Urinary bladder (tissue), 4 donors: Measurements from ENCODE around the gene PRKG1. TPM values are rescaled to one million over a fixed set of nuclear protein-coding genes. Genes with fewer than 3 reads are reported as not detected.

ENCODE experiments used
- DNase-seq: peaks from one replicate; pipeline ENCODE4 v3.0.0-alpha.2; 2015; ENCODE audit errors: extremely low spot score
- H3K27ac ChIP-seq: one replicate; pipeline ENCODE4 v1.5.1; 2013; ENCODE audit warnings: low read depth, mild to moderate bottlenecking, moderate library complexity
- H3K36me3 ChIP-seq: one replicate; pipeline ENCODE4 v1.6.1; 2013; ENCODE audit warnings: mild to moderate bottlenecking, moderate library complexity; ENCODE audit not compliant: insufficient read depth
- H3K4me1 ChIP-seq: one replicate; pipeline ENCODE4 v1.6.1; 2013; ENCODE audit warnings: mild to moderate bottlenecking, moderate library complexity; ENCODE audit not compliant: insufficient read depth
- H3K4me3 ChIP-seq: one replicate; pipeline ENCODE4 v1.5.1; 2013; ENCODE audit warnings: low read depth, low read length
- WGBS: extraction: QIAGEN DNeasy Blood & Tissue Kit; methylation state at CpG from one replicate; pipeline ENCODE4 v1.1.7; 2013; 5-methylcytosine and 5-hydroxymethylcytosine counted together
- polyA plus RNA-seq: library from polyadenylated mRNA; stranded (reverse); fragments of 200-250 nt; gene quantifications from one replicate; pipeline ENCODE4 v1.2.3, GENCODE V29; 2013
- small RNA-seq: library from RNA; depleted of rRNA; stranded (forward); fragments of <200 nt; gene quantifications from one replicate; pipeline ENCODE3, GENCODE V24; 2014
- total RNA-seq: library from RNA; depleted of rRNA; stranded (reverse); fragments of >200 nt; gene quantifications from one replicate; pipeline ENCODE4 v1.2.3, GENCODE V29; 2014
- donor health status: healthy with polysubstance abuse.
- donor health status: healthy.

PRKG1 gene
- total and polyA plus RNA-seq, 2 donors = 17.1 to 126 TPM

DNA sequence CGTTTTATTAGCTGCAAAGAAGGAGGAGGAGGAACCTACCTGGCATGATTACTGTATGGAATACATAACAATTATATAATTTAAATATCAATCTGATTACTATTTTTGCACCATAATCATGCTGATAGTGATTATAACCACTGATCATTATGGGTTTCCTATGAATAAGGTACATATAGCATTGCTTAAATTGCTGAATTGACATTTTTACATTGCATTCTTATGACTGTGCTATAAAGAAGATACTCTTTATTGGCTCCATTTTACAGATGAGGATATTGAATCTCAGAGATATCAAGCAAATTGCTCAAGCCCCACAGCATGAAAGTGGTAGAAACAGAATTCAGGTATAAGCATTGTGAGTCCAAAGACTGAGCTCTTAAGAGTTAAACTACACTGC lies 1262.9 kb downstream of the PRKG1 start:
- no peak overlapping the region for H3K27ac ChIP-seq
- WGBS = 92% methylated on average over 1 of the region's 1 CpG

DNA sequence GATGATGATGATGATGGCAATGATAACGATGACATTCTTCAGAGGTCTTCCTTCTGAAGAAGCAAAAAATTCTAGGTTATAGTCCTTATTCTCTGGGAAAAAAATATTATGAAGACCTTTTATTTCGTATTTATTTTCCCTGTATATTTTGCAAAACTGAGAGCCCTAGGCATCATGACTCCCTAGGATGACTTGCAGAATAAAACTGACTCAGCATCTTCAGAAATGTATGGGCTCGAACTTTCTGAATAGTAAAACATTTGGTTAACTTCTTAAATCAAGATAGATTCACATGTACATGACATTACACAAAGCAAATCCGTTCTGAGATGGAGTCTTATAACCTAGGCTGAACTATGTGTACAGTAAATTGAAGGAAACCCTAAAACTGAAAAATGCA lies 1269.2 kb downstream of the PRKG1 start:
- H3K27ac ChIP-seq = no peak overlapping the region
- no peak overlapping the region for H3K4me3 ChIP-seq
- H3K36me3 ChIP-seq = no peaks in the 10 kb centered on the region
- WGBS = 71% methylated on average over 4 of the region's 4 CpGs
- H3K4me1 ChIP-seq = no peaks in the 10 kb centered on the region
- DNase-seq = no peak

More for the DNA sequence above, 1262.9 kb downstream of the PRKG1 start:
- Histone ChIP-seq H3K4me1 (no peaks in the 10 kb centered on the region), H3K36me3 (no peaks in the 10 kb centered on the region), H3K4me3 (no peak overlapping the region)
- no peak for DNase-seq

DNA sequence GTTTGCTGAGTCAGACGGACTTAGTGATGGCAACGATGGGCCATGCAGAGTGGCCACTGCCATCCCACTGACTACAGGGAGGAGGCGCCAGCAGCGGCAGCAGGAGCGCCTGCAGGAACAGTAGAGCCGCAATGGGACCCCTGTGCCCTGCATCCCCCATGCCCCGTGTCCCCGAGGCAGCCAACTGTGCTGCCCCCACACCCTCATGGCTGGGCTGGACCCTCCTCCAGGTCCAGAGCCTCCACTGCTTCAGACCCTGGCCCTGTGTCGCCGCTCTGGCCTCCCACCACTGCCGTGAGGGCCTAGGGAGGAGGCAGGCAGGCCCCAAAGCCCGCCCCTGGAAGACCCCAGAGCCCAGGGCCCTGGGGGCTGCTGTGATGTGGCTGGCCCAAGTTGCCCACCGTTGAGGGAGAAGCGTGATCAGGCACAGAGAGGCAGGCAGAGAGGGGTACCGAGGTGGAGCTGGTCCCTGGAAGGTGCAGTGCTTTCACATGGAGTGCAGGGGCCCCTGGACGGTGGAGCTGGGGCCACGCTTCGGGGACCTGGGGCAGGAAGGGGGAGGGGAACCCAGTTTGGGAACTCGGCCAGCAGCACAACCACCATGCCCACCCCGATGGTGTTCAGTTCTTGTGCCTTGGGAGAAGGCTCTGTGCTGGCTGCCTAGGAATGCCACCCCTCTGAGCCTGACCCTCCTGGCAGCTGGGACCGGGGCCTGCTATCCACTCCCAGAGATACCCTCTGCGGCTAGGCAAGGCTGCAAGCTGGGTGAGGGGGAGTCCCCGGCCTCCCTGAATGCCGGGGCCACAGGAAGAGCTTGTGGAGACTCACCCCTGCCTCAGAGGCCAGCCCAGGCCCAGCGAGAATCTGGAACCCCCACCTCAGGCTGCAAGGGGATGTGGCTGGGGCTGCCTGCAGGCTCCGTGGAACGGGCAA lies 1272.4 kb downstream of the PRKG1 start:
- Histone ChIP-seq H3K27ac (no peak overlapping the region), H3K4me3 (no peak overlapping the region), H3K36me3 (no peaks in the 10 kb centered on the region), H3K4me1 (no peaks in the 10 kb centered on the region)
- WGBS = 95% methylated on average over 27 of the region's 27 CpGs
- no peak for DNase-seq

DNA sequence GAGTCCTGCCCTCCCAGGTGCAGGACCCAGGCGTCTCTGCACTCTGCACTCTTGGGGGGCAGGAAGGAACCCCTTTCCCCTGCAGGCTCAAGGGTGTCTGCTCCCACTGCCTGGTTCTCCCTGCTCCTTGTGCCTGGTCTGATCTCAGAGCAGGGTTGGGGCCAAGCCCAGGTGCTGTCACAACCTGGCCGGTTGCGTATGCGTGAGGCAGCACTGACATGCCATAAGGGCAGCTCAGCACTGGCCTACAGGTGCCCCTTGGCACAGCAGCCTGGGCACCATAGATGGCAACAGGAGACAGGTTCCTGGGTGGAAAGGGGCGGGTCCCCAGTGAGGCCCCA lies 1273.0 kb downstream of the PRKG1 start:
- H3K4me3 ChIP-seq = no peak overlapping the region
- WGBS = 93% methylated on average over 5 of the region's 5 CpGs
- no peak for DNase-seq
- no peaks in the 10 kb centered on the region for H3K36me3 ChIP-seq
- no peak overlapping the region for H3K27ac ChIP-seq
- no peaks in the 10 kb centered on the region for H3K4me1 ChIP-seq

Small RNAs within 50 kb of the gene (small RNA-seq; reads per million reads assigned to genes)
- 1.0 reads per million, percentile 76 among the genes with 10 or more reads in this experiment for gene MIR605

Other genes with a start within 250 kb of the PRKG1 start
- gene A1CF, start 188.9 kb upstream of the PRKG1 start, total RNA-seq = not detected
- 0.08 TPM for gene A1CF, start 188.9 kb upstream of the PRKG1 start, polyA plus RNA-seq